C4-2B (cell line): Measurements from ENCODE around the gene CLRN1.

ENCODE experiments used
- H3K27ac ChIP-seq: fragments of 450-650 bp; 2 replicates; pipeline ENCODE4 v1.5.1; 2017
- CTCF ChIP-seq: fragments of 450-650 bp; conservative IDR thresholded peaks from 2 replicates; pipeline ENCODE4 v1.5.1; 2017; ENCODE audit warnings: mild to moderate bottlenecking
- ZFX ChIP-seq: fragments of 450-650 bp; IDR thresholded peaks from 2 replicates; pipeline ENCODE4 v1.6.1; 2017

CLRN1 gene

GRCh38 chr3:150975086-150975991, 2.8 kb upstream of the CLRN1 start:
- H3K27ac ChIP-seq: no peak overlapping the region
- TF ChIP-seq ZFX (no peak), CTCF (no peak)

GRCh38 chr3:150970665-150971324, 1.7 kb downstream of the CLRN1 start:
- no peak overlapping the region for H3K27ac ChIP-seq
- TF ChIP-seq CTCF (no peak), ZFX (no peak)

GRCh38 chr3:150968341-150969035, 4.0 kb downstream of the CLRN1 start:
- no peak overlapping the region for H3K27ac ChIP-seq
- TF ChIP-seq ZFX (no peak), CTCF (no peak)

- TF ChIP-seq ZFX (no peak), CTCF (no peak)
- no peak overlapping the region for H3K27ac ChIP-seq
Measured at GRCh38 chr3:150965436-150965835, 7.1 kb downstream of the CLRN1 start.

- no peak overlapping the region for H3K27ac ChIP-seq
Measured at GRCh38 chr3:150961949-150962348, 10.6 kb downstream of the CLRN1 start.

More at GRCh38 chr3:150961949-150962348, 10.6 kb downstream of the CLRN1 start:
- TF ChIP-seq CTCF (no peak), ZFX (no peak)
